ENCODE measurements around the gene DGCR2.

Gene DGCR2

DNA sequence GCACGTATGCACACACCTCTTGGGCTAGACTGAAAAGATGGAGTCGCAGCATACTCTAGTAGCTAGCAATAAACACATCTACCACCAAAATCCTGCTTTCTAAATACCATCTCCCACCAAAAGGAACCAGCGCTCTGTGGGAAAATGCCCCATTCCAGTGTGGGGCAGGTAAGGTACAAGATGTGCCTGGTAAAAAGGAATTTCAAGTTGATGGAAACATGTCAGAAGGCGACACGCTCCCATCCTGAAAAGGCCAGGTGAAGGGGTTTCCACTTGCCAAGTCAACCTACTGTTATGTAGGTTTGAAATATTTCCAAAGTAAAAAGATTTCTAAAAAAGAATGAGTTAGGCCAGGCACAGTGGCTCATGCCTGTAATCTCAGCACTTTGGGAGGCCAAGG is 8.8 kb downstream of the DGCR2 start:
- H3K4me3 ChIP-seq (ENCODE audit: low read depth, low read length), result no peak overlapping the region
- DNase-seq (ENCODE audit: low read depth), result no peak
- TF ChIP-seq, protein P1, sequence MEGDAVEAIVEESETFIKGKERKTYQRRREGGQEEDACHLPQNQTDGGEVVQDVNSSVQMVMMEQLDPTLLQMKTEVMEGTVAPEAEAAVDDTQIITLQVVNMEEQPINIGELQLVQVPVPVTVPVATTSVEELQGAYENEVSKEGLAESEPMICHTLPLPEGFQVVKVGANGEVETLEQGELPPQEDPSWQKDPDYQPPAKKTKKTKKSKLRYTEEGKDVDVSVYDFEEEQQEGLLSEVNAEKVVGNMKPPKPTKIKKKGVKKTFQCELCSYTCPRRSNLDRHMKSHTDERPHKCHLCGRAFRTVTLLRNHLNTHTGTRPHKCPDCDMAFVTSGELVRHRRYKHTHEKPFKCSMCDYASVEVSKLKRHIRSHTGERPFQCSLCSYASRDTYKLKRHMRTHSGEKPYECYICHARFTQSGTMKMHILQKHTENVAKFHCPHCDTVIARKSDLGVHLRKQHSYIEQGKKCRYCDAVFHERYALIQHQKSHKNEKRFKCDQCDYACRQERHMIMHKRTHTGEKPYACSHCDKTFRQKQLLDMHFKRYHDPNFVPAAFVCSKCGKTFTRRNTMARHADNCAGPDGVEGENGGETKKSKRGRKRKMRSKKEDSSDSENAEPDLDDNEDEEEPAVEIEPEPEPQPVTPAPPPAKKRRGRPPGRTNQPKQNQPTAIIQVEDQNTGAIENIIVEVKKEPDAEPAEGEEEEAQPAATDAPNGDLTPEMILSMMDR (IDR thresholded peaks at IDR 0.05; ENCODE audit: low read depth, low read length, missing control alignments), result no peak

DNA sequence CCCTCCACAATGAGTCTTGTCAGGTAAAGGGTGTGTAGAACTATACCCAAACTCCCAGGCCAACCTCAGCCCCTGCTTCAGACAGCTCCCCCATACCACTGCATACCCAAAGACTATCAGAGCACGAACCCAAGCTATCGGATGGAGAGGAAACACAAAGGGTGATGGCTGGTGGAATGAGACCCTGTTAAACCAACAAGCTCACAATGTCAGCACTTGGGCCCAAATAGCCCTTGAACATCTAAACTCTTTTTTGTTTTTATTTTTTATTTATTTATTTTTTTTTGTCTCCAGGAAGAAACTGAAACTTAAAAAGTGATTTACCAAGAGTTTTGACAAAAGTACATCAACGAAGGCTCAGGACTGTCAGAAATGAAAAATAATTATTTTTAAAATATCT is 10.6 kb downstream of the DGCR2 start:
- DNase-seq (ENCODE audit: low read depth), result no peak
- TF ChIP-seq, protein P1 (IDR thresholded peaks at IDR 0.05; ENCODE audit: low read depth, low read length, missing control alignments), result no peak
- no peak overlapping the region for H3K4me3 ChIP-seq (ENCODE audit: low read depth, low read length)

DNA sequence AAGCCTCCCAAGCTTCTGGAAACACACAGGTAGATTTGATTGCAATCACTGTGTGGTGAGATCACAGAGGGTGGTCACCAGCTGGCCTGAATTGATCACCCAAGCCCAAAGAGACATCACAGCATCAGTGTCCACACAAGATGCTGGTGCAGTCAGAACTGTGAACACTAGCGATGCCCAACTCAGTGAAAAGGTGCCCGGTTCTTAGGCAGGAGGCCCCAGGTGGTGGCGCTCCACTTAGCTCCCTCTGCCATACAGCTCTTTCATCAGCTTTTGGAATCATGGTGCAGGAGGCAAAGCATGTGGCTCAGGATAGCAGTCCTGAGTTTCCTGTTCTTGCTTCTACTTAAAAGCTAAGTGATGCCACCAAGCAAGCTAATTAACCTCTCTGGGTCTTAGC is 11.1 kb downstream of the DGCR2 start:
- DNase-seq (ENCODE audit: low read depth), result no peak
- TF ChIP-seq, protein P1 (IDR thresholded peaks at IDR 0.05; ENCODE audit: low read depth, low read length, missing control alignments), result no peak

DNA sequence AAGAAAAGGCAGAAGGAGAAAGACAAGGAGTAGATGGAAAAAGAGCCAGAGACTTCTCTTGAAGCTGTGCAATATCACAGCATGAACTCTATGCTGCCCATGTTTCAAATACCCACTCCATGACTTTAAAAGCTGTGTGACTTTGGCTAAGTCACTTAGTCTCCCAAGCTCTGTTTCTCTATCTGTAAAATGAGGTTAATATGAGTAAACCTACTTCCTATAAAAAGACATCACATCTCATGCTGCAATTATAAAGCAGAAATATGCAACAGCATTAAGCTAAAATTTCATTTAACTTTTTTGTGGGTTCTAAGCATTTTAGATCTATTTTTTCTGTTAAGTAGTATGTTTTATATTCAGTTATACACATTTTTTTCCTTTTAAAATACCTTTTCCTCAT is 11.6 kb downstream of the DGCR2 start:
- H3K4me3 ChIP-seq (ENCODE audit: low read depth, low read length), result no peak overlapping the region
- TF ChIP-seq, protein P1 (IDR thresholded peaks at IDR 0.05; ENCODE audit: low read depth, low read length, missing control alignments), result no peak
- DNase-seq (ENCODE audit: low read depth), result no peak

More for the DNA sequence above, 11.1 kb downstream of the DGCR2 start:
- H3K4me3 ChIP-seq (ENCODE audit: low read depth, low read length), result no peak overlapping the region

DNA sequence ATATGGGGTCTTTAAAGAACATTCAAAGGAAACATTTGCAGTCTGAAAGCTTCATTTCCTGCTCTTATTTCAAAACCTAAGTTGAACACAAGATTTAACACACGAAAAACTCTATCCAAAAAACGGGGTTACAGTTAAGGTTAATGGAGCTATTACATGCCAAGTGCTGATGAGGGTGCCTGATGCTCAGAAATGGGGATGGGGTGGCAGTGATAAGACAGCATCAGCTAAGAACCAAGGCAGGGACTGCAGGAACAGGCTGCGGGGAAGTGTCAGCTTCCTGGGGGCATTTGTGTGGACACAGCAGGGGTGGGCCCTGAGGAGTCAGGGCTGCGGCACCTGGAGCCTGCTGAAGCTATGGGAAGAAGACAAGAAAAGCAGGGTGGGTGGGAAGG is 12.2 kb downstream of the DGCR2 start:
- no peak overlapping the region for H3K4me3 ChIP-seq (ENCODE audit: low read depth, low read length)
- TF ChIP-seq, protein P1 (IDR thresholded peaks at IDR 0.05; ENCODE audit: low read depth, low read length, missing control alignments), result no peak
- DNase-seq (ENCODE audit: low read depth), result no peak

DNA sequence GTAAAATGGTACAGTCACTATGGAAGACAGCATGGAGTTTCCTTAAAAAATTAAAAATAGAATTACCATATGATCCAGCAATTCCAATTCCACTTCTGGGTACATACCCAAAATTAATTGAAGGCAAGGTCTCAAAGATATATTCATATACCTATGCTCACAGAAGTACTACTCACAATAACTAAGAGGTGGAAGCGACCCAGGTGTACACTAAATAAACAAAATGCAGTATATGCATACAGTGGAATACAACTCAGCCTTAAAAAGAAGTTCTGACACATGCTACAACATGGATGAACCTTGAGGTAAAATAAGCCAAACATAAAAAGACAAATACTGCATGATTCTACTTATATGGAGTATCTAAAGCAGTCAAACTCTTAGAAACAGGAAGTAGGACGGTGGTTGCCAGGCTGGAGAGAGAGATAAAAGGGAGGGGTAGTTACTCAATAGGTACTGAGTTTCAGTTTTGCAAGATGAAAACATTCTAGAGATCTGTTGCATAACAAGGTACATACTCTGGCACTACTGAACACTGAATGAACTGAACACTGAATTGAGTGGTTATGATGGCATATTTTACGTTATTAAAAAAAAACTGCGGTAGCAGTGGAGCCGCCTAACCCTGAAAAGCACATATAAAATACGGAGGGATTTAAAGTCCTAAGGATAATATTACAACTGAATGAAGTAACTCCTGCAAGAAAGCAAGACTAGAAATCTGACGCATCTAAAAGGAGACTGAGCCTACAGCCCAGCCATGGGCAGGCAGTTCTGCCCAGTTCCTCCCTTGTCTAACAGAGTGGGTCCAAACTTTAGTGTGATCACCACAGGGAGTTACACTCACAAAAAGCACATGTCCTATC is 12.8 kb downstream of the DGCR2 start:
- TF ChIP-seq, protein P1 (IDR thresholded peaks at IDR 0.05; ENCODE audit: low read depth, low read length, missing control alignments), result no peak
- peak; percentile 64 for DNase-seq (ENCODE audit: low read depth)
- no peak overlapping the region for H3K4me3 ChIP-seq (ENCODE audit: low read depth, low read length)

DNA sequence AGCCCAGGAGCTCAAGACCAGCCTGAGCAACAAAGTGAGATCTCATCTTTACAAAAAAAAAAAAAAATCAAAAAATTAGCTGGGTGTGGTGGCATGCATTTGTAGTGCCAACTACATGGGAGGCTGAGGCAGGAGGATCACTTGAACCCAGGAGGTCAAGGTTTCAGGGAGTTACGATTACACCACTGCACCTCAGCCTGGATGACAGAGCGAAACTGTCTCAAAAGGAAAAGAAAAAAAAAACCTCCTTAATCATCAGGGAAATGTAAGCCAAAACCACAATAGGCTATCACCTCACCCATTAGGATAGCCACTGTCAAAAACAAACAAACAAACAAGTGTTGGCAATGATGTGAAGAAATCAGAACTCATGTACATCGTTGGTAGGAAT is 13.4 kb downstream of the DGCR2 start:
- DNase-seq (ENCODE audit: low read depth), result no peak
- no peak overlapping the region for H3K4me3 ChIP-seq (ENCODE audit: low read depth, low read length)
- TF ChIP-seq, protein P1 (IDR thresholded peaks at IDR 0.05; ENCODE audit: low read depth, low read length, missing control alignments), result no peak

Data from GM12864 (cell line).